GM12878 (cell line): ENCODE results near the gene NLRC5. TPM values are rescaled to one million over a fixed set of nuclear protein-coding genes. Genes with fewer than 3 reads are reported as not detected.

Experiments used
- ATAC-seq: fragments of 200-7000 bp; cut with Tn5 transposase; 3 replicates; pipeline ENCODE4 v1.9.1; 2020; ENCODE audit warnings: mild to moderate bottlenecking, moderate library complexity
- BruUV-seq: library from RNA; stranded (reverse); fragments of 400-500 nt; replicated peaks from 2 replicates; lab custom pipeline; 2021; lab: Mats Ljungman, UMichigan
- CTCF ChIA-PET: fragments of 300-600 bp; sonication (Branson Sonifier 250); formaldehyde crosslinking; extraction: SDS; loops from one replicate; lab custom pipeline; 2021; ENCODE audit warnings: inconsistent platforms; lab: Yijun Ruan, JAX
- POLR2A ChIA-PET: fragments of 350-600 bp; formaldehyde crosslinking; extraction: SDS; loops from one replicate; lab custom pipeline; 2021; ENCODE audit warnings: inconsistent platforms; lab: Charles Lee
- RAD21 ChIA-PET: fragments of 300-600 bp; sonication (Branson Sonifier 250); formaldehyde crosslinking; loops from one replicate; lab custom pipeline; 2023; ENCODE audit warnings: antibody characterized with exemption; ENCODE audit not compliant: unreplicated experiment; lab: Charles Lee
- SMC1A ChIA-PET: fragments of 300-600 bp; sonication (Branson Sonifier 250); formaldehyde crosslinking; loops from one replicate; lab custom pipeline; 2023; ENCODE audit not compliant: unreplicated experiment, uncharacterized antibody; lab: Charles Lee
- DNase-seq: peaks from one replicate; pipeline ENCODE4 v3.0.0-alpha.2; 2011; ENCODE audit warnings: low read depth, low spot score
- FAIRE-seq: peaks from 3 replicates; lab custom pipeline; 2011; peaks lifted over from hg19 to GRCh38; lab: Jason Lieb, UNC
- H2AFZ ChIP-seq: 2 replicates; pipeline ENCODE4 v1.6.0; 2011; ENCODE audit warnings: low read depth, low read length, control low read depth; ENCODE audit not compliant: control insufficient read depth
- H3K27ac ChIP-seq: 2 replicates; pipeline ENCODE4 v1.5.1; 2011; ENCODE audit warnings: control low read depth; ENCODE audit not compliant: control insufficient read depth, insufficient read depth
- H3K27me3 ChIP-seq, 2 experiments: replicated peaks in 1 of 2; 2 replicates each; pipeline versions ENCODE4 v1.6.0 to v1.6.1; 2011; ENCODE audit warnings: low read length in 1 of 2; ENCODE audit not compliant: control insufficient read depth in 2 of 2, insufficient read depth in 2 of 2
- H3K36me3 ChIP-seq, 2 experiments: 2 replicates each; pipeline ENCODE4 v1.5.1; 2011; ENCODE audit warnings: low read length in 1 of 2; ENCODE audit not compliant: control insufficient read depth in 2 of 2, insufficient read depth in 2 of 2
- H3K4me1 ChIP-seq: 2 replicates; pipeline ENCODE4 v1.6.1; 2011; ENCODE audit warnings: mild to moderate bottlenecking, low read length, moderate library complexity, mixed read lengths; ENCODE audit not compliant: control insufficient read depth, insufficient read depth
- H3K4me2 ChIP-seq: 2 replicates; pipeline ENCODE4 v1.6.0; 2011; ENCODE audit warnings: control low read depth; ENCODE audit not compliant: control insufficient read depth, insufficient read depth
- H3K4me3 ChIP-seq: fragments of 200-600 bp; sonication (generic); 2 replicates; pipeline ENCODE4 v1.5.1; 2016
- H3K79me2 ChIP-seq: 2 replicates; pipeline ENCODE4 v1.6.0; 2011; ENCODE audit warnings: low read length; ENCODE audit not compliant: control insufficient read depth, insufficient read depth
- H3K9ac ChIP-seq: 2 replicates; pipeline ENCODE4 v1.8.0; 2011; ENCODE audit warnings: low read length, control low read depth, mixed read lengths; ENCODE audit not compliant: control insufficient read depth, insufficient read depth
- H3K9me3 ChIP-seq: replicated peaks from 3 replicates; pipeline ENCODE4 v1.5.1; 2011; ENCODE audit warnings: mild to moderate bottlenecking, low read length; ENCODE audit not compliant: control insufficient read depth, insufficient read depth
- H4K20me1 ChIP-seq: 2 replicates; pipeline ENCODE4 v1.6.0; 2011; ENCODE audit not compliant: control insufficient read depth, insufficient read depth
- DPF2 ChIP-seq: fragments of 450-650 bp; IDR thresholded peaks from 2 replicates; pipeline ENCODE4 v1.6.1; 2017; ENCODE audit warnings: mild to moderate bottlenecking
- EZH2 ChIP-seq: IDR thresholded peaks from 2 replicates; pipeline ENCODE4 v1.6.1; 2012; ENCODE audit warnings: low read depth, mild to moderate bottlenecking, control low read depth, inconsistent platforms, low read length, borderline replicate concordance; ENCODE audit not compliant: control insufficient read depth
- FOXM1 ChIP-seq: IDR thresholded peaks from 2 replicates; pipeline ENCODE4 v1.6.1; 2012; ENCODE audit warnings: low read depth, mild to moderate bottlenecking, inconsistent platforms, low read length, moderate library complexity
- MEF2B ChIP-seq: fragments of 450-650 bp; IDR thresholded peaks from 2 replicates; pipeline ENCODE4 v1.6.1; 2018; ENCODE audit warnings: mild to moderate bottlenecking, moderate library complexity; ENCODE audit not compliant: partially characterized antibody, poor library complexity, severe bottlenecking
- NR2C2 ChIP-seq: IDR thresholded peaks from 2 replicates; pipeline ENCODE4 v1.6.1; 2011; ENCODE audit warnings: borderline replicate concordance, low read depth; ENCODE audit not compliant: control insufficient read depth, insufficient read length
- PML ChIP-seq: IDR thresholded peaks from 2 replicates; pipeline ENCODE4 v1.6.1; 2012; ENCODE audit warnings: low read length, inconsistent platforms
- POLR2AphosphoS2 ChIP-seq: IDR thresholded peaks from 2 replicates; pipeline ENCODE4 v1.6.1; 2011; ENCODE audit warnings: low read depth, mild to moderate bottlenecking, low read length, improper control_type of control experiment, moderate library complexity
- SMC3 ChIP-seq: IDR thresholded peaks from 2 replicates; pipeline ENCODE4 v1.6.1; 2011; ENCODE audit warnings: low read length, improper control_type of control experiment, borderline replicate concordance
- TCF3 ChIP-seq: IDR thresholded peaks from 2 replicates; pipeline ENCODE4 v1.6.1; 2012; ENCODE audit warnings: low read depth, mild to moderate bottlenecking, low read length, borderline replicate concordance; ENCODE audit not compliant: insufficient read depth
- ZNF217 ChIP-seq: fragments of 450-650 bp; IDR thresholded peaks from 2 replicates; pipeline ENCODE4 v1.6.1; 2017; ENCODE audit warnings: antibody characterized with exemption, mild to moderate bottlenecking
- WGBS: methylation state at CpG from one replicate; pipeline ENCODE4 v1.1.6; 2016; ENCODE audit warnings: low lambda C conversion rate; ENCODE audit not compliant: insufficient replicate concordance, insufficient coverage; ENCODE audit errors: missing lambda C conversion rate; 5-methylcytosine and 5-hydroxymethylcytosine counted together
- in situ Hi-C: fragments of 300-500 bp; cut with MboI; formaldehyde crosslinking; loops from 9 replicates; pipeline ENCODE4 v1.14.3; 2018; ENCODE audit warnings: mixed read lengths
- intact Hi-C: fragments of 100-400 bp; cut with micrococcal nuclease; formaldehyde crosslinking; loops from one replicate; pipeline ENCODE4 v1.14.2; 2022; ENCODE audit not compliant: unreplicated experiment
- polyA plus RNA-seq, 11 experiments: library from polyadenylated mRNA; depleted of rRNA in 4 of 11; unstranded in 6 of 11; stranded (reverse) in 5 of 11; fragments of >200 nt; fragmentation: Nextera tagmentation in 4 of 11; fragmentation: Illumina TruSeq in 1 of 11; extraction: Ambion mirVana in 4 of 11; extraction: Trizol in 1 of 11; gene quantifications; 1 replicate in 1 of 11; 2 replicates in 10 of 11; pipeline versions ENCODE4 v1.2.1 to v1.2.3, GENCODE V29; 2011 to 2016; ENCODE audit warnings: inconsistent platforms in 2 of 11, missing spikeins in 2 of 11, low read depth in 1 of 11
- total RNA-seq, 4 experiments: library from RNA; depleted of rRNA in 3 of 4; stranded (reverse); fragments of >200 nt in 3 of 4; fragmentation: Illumina TruSeq in 1 of 4; extraction: Trizol in 1 of 4; gene quantifications; 2 replicates each; pipeline versions ENCODE4 v1.2.1 to v1.2.3, GENCODE V29; 2013 to 2021
- TF ChIP-seq, protein P1 (sequence below), 3 experiments: IDR thresholded peaks in 2 of 3; conservative IDR thresholded peaks in 1 of 3; 2 replicates each; pipeline ENCODE4 v1.5.1; 2011; ENCODE audit warnings: low read depth in 3 of 3, low read length in 3 of 3, mild to moderate bottlenecking in 3 of 3, control low read depth in 2 of 3, moderate library complexity in 2 of 3, inconsistent platforms in 1 of 3, mixed read lengths in 1 of 3; ENCODE audit not compliant: control insufficient read depth in 2 of 3, insufficient read depth in 1 of 3; ENCODE audit errors: extremely low read depth in 1 of 3
- TF ChIP-seq, protein P2 (sequence below): IDR thresholded peaks from 2 replicates; pipeline ENCODE4 v1.6.1; 2011; ENCODE audit warnings: borderline replicate concordance, low read depth, mild to moderate bottlenecking, moderate library complexity, low read length; ENCODE audit not compliant: insufficient read depth, poor library complexity, severe bottlenecking
- TF ChIP-seq, protein P3 (sequence below): fragments of 450-650 bp; IDR thresholded peaks from 2 replicates; pipeline ENCODE4 v1.6.1; 2017; ENCODE audit warnings: mild to moderate bottlenecking, moderate library complexity

Gene NLRC5
- total and polyA plus RNA-seq, 10 of the 15 experiments (the other 5 are each of a cell fraction or from before 2014, with no cell fraction given): 13.1 to 105 (median 57.3) TPM

DNA sequence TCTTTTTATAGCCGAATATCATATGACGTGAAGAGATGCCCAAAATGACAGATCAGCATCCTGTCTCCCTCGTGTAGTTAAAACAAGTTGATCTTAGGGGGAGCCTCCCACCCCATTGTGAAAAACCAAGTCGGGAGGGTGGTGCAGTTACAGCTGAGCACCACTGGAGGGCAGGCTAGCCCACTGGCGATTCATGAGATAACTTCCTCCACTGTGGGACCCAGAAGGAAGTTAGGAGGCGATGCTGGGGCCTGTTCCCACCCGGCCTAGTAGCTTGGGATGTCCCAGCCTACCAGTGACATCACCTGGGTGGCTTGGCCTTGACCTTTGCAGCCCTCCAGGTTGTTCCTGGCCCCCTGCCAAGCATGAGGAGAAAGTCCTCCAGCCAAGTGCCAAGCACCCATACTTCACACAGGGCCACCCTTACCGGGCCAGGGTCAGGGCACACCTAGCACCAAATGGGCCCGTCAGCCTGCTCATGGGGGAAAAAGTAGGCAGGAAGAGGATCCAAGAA lies 95.0 kb downstream of the NLRC5 start:
- RAD21 ChIA-PET: interaction anchor here (0.7 to 1.6 kb wide), 9 partner anchors 17 to 435 kb away, joined by 3 to 7 read pairs (median 3); no protein-coding TSS in a partner anchor
- peak; percentile 25 for DNase-seq
- POLR2A ChIA-PET: interaction anchor here (0.7 to 1.6 kb wide), 5 partner anchors 9 to 208 kb away, joined by 3 to 7 read pairs (median 4); partner anchors contain the start of gene CPNE2
- 18% methylated on average over 9 of the region's 9 CpGs for WGBS
- Histone ChIP-seq H2AFZ (peak overlapping the region; percentile 62), H3K4me2 (no peak overlapping the region), H3K9ac (no peak overlapping the region), H3K36me3 (peaks cover 0 to 3% of the 10 kb centered on the region in 2 experiments; a peak in 3 of 4 replicates), H3K27ac (no peak overlapping the region), H3K9me3 (no peaks in the 10 kb centered on the region), H4K20me1 (no peaks in the 10 kb centered on the region), H3K79me2 (no peaks in the 10 kb centered on the region), H3K27me3 (no peaks in the 10 kb centered on the region), H3K4me3 (no peak overlapping the region), H3K4me1 (no peaks in the 10 kb centered on the region)
- no peak for FAIRE-seq
- in situ Hi-C loops: no loop called here
- SMC1A ChIA-PET: interaction anchor here (0.8 to 2.2 kb wide), 14 partner anchors 9 to 333 kb away, joined by 3 to 8 read pairs (median 3); no protein-coding TSS in a partner anchor
- BruUV-seq: no TSS peak
- CTCF ChIA-PET: interaction anchor here (0.6 to 6.0 kb wide), 38 partner anchors 9 to 340 kb away, joined by 3 to 40 read pairs (median 4); partner anchors contain the start of genes CPNE2, PSME3IP1 and RSPRY1
- peak; percentile 89 for ATAC-seq
- intact Hi-C loops: loop anchor here (1.0 to 2.0 kb wide), 3 partner anchors 84 to 216 kb away; no protein-coding TSS in a partner anchor
- TF ChIP-seq, protein P1, sequence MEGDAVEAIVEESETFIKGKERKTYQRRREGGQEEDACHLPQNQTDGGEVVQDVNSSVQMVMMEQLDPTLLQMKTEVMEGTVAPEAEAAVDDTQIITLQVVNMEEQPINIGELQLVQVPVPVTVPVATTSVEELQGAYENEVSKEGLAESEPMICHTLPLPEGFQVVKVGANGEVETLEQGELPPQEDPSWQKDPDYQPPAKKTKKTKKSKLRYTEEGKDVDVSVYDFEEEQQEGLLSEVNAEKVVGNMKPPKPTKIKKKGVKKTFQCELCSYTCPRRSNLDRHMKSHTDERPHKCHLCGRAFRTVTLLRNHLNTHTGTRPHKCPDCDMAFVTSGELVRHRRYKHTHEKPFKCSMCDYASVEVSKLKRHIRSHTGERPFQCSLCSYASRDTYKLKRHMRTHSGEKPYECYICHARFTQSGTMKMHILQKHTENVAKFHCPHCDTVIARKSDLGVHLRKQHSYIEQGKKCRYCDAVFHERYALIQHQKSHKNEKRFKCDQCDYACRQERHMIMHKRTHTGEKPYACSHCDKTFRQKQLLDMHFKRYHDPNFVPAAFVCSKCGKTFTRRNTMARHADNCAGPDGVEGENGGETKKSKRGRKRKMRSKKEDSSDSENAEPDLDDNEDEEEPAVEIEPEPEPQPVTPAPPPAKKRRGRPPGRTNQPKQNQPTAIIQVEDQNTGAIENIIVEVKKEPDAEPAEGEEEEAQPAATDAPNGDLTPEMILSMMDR (IDR thresholded peaks at IDR 0.05 in 2 of 3, conservative IDR thresholded peaks at IDR 0.05 in 1 of 3; ENCODE audit: control insufficient read depth in 2 of 3, extremely low read depth in 1 of 3, insufficient read depth in 1 of 3, low read depth in 3 of 3, low read length in 3 of 3): peak; percentile 95 to 100 (median 98)
- TF ChIP-seq POLR2AphosphoS2 (peak; percentile 73), PML (no peak), TCF3 (no peak), SMC3 (peak; percentile 81), ZNF217 (no peak), MEF2B (no peak), EZH2 (no peak), DPF2 (0 out of 2 replicates have a peak, but pooled peaks have one; percentile 25), NR2C2 (no peak), FOXM1 (0 out of 2 replicates have a peak, but pooled peaks have one; percentile 29)
- TF ChIP-seq, protein P2, sequence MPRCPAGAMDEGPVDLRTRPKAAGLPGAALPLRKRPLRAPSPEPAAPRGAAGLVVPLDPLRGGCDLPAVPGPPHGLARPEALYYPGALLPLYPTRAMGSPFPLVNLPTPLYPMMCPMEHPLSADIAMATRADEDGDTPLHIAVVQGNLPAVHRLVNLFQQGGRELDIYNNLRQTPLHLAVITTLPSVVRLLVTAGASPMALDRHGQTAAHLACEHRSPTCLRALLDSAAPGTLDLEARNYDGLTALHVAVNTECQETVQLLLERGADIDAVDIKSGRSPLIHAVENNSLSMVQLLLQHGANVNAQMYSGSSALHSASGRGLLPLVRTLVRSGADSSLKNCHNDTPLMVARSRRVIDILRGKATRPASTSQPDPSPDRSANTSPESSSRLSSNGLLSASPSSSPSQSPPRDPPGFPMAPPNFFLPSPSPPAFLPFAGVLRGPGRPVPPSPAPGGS: peak; percentile 10
- TF ChIP-seq, protein P3, sequence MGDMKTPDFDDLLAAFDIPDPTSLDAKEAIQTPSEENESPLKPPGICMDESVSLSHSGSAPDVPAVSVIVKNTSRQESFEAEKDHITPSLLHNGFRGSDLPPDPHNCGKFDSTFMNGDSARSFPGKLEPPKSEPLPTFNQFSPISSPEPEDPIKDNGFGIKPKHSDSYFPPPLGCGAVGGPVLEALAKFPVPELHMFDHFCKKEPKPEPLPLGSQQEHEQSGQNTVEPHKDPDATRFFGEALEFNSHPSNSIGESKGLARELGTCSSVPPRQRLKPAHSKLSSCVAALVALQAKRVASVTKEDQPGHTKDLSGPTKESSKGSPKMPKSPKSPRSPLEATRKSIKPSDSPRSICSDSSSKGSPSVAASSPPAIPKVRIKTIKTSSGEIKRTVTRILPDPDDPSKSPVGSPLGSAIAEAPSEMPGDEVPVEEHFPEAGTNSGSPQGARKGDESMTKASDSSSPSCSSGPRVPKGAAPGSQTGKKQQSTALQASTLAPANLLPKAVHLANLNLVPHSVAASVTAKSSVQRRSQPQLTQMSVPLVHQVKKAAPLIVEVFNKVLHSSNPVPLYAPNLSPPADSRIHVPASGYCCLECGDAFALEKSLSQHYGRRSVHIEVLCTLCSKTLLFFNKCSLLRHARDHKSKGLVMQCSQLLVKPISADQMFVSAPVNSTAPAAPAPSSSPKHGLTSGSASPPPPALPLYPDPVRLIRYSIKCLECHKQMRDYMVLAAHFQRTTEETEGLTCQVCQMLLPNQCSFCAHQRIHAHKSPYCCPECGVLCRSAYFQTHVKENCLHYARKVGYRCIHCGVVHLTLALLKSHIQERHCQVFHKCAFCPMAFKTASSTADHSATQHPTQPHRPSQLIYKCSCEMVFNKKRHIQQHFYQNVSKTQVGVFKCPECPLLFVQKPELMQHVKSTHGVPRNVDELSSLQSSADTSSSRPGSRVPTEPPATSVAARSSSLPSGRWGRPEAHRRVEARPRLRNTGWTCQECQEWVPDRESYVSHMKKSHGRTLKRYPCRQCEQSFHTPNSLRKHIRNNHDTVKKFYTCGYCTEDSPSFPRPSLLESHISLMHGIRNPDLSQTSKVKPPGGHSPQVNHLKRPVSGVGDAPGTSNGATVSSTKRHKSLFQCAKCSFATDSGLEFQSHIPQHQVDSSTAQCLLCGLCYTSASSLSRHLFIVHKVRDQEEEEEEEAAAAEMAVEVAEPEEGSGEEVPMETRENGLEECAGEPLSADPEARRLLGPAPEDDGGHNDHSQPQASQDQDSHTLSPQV: no peak
